DOHH2 (cell line): ENCODE measurements around the gene OGFOD2.

Experiments used
- H3F3A ChIP-seq: fragments of 200-600 bp; sonication (generic), shearing (Covaris generic); 2 replicates; pipeline ENCODE4 v1.6.0; 2016; ENCODE audit warnings: antibody characterized with exemption, mild to moderate bottlenecking; ENCODE audit not compliant: control insufficient read depth, insufficient read depth
- H3K27ac ChIP-seq: fragments of 200-600 bp; sonication (generic); 2 replicates; pipeline ENCODE4 v1.5.1; 2014; ENCODE audit warnings: low read depth, mild to moderate bottlenecking, low read length, moderate library complexity
- H3K27me3 ChIP-seq: fragments of 200-600 bp; sonication (generic); 2 replicates; pipeline ENCODE4 v1.6.1; 2014; ENCODE audit warnings: mild to moderate bottlenecking, low read length, mixed read lengths; ENCODE audit not compliant: control insufficient read depth
- H3K36me3 ChIP-seq: fragments of 200-600 bp; sonication (generic); 2 replicates; pipeline ENCODE4 v1.6.1; 2014; ENCODE audit warnings: mild to moderate bottlenecking, low read length, moderate library complexity, mixed read lengths; ENCODE audit not compliant: control insufficient read depth
- H3K4me1 ChIP-seq: fragments of 200-600 bp; sonication (generic); 2 replicates; pipeline ENCODE4 v1.6.1; 2014; ENCODE audit warnings: mild to moderate bottlenecking, low read length, mixed read lengths; ENCODE audit not compliant: control insufficient read depth
- H3K4me2 ChIP-seq: fragments of 200-600 bp; sonication (generic); 2 replicates; pipeline ENCODE4 v1.6.0; 2014; ENCODE audit warnings: mild to moderate bottlenecking, low read length, moderate library complexity
- H3K4me3 ChIP-seq: fragments of 200-600 bp; sonication (generic); 2 replicates; pipeline ENCODE4 v1.5.1; 2014; ENCODE audit warnings: mild to moderate bottlenecking, low read length, mixed read lengths
- H3K79me2 ChIP-seq: fragments of 200-600 bp; sonication (generic); 2 replicates; pipeline ENCODE4 v1.6.1; 2014; ENCODE audit warnings: mild to moderate bottlenecking, low read length, mixed read lengths; ENCODE audit not compliant: control insufficient read depth
- H3K9me2 ChIP-seq: fragments of 200-600 bp; sonication (generic); replicated peaks from 2 replicates; pipeline ENCODE4 v1.6.1; 2014; ENCODE audit warnings: mild to moderate bottlenecking, low read length, mixed read lengths; ENCODE audit not compliant: control insufficient read depth
- H3K9me3 ChIP-seq: fragments of 200-600 bp; sonication (generic); 2 replicates; pipeline ENCODE4 v1.6.1; 2014; ENCODE audit warnings: antibody characterized with exemption, low read length, mixed read lengths; ENCODE audit not compliant: control insufficient read depth, insufficient read depth
- H4K20me1 ChIP-seq: fragments of 200-600 bp; sonication (generic); 2 replicates; pipeline ENCODE4 v1.6.0; 2014; ENCODE audit warnings: low read depth, mild to moderate bottlenecking, antibody characterized with exemption, low read length, moderate library complexity; ENCODE audit not compliant: control insufficient read depth, insufficient read depth
- CTCF ChIP-seq: fragments of 200-600 bp; sonication (generic); IDR thresholded peaks from one replicate; pipeline ENCODE4 v1.5.1; 2014; ENCODE audit warnings: antibody characterized with exemption, mild to moderate bottlenecking, low read depth, low read length; ENCODE audit not compliant: poor library complexity, severe bottlenecking
- EZH2phosphoT487 ChIP-seq: fragments of 200-600 bp; sonication (generic); IDR thresholded peaks from 2 replicates; pipeline ENCODE4 v1.6.1; 2017; ENCODE audit warnings: borderline replicate concordance, mild to moderate bottlenecking, antibody characterized with exemption, low read length, moderate library complexity, mixed read lengths

OGFOD2 gene

GRCh38 chr12:122980183-122981035 lies 5.4 kb downstream of the OGFOD2 start, which contains the start of gene ARL6IP4:
TSS of gene ARL6IP4 (plus strand) at chr12:122980681. CDS start at chr12:122981140, 459 bp downstream.
- Histone ChIP-seq H3K36me3 (peaks cover 63% of the 10 kb centered on the region), H3K9me2 (no peaks in the 10 kb centered on the region), H3F3A (peaks cover 7% of the 10 kb centered on the region; the same call in 1 of the 2 replicates), H3K4me1 (peaks cover 51% of the 10 kb centered on the region), H3K4me3 (peak within 1 kb of the TSS; percentile 94), H3K79me2 (peaks cover 75% of the 10 kb centered on the region), H3K27me3 (no peaks in the 10 kb centered on the region), H3K27ac (peak within 1 kb of the TSS; percentile 72), H4K20me1 (peaks cover 9% of the 10 kb centered on the region; the same call in 1 of the 2 replicates), H3K9me3 (no peaks in the 10 kb centered on the region), H3K4me2 (peak within 1 kb of the TSS; percentile 83)
- TF ChIP-seq EZH2phosphoT487 (no peak), CTCF (no peak)

GRCh38 chr12:122981036-122981471 lies 6.0 kb downstream of the OGFOD2 start:
- H3K36me3 ChIP-seq = peaks cover 62% of the 10 kb centered on the region
- TF ChIP-seq CTCF (no peak), EZH2phosphoT487 (no peak)
- H3K27me3 ChIP-seq = no peaks in the 10 kb centered on the region
- H4K20me1 ChIP-seq = peaks cover 9% of the 10 kb centered on the region; the same call in 1 of the 2 replicates
- H3K9me3 ChIP-seq = no peaks in the 10 kb centered on the region
- peak overlapping the region; percentile 94 for H3K4me3 ChIP-seq
- no peaks in the 10 kb centered on the region for H3K9me2 ChIP-seq
- H3K27ac ChIP-seq = peak overlapping the region; percentile 72
- H3K4me1 ChIP-seq = peaks cover 48% of the 10 kb centered on the region
- H3K79me2 ChIP-seq = peaks cover 69% of the 10 kb centered on the region
- peak overlapping the region; percentile 83 for H3K4me2 ChIP-seq
- peaks cover 7% of the 10 kb centered on the region; the same call in 1 of the 2 replicates for H3F3A ChIP-seq

GRCh38 chr12:122981587-122982476 lies 6.8 kb downstream of the OGFOD2 start:
- peaks cover 40% of the 10 kb centered on the region for H3K4me1 ChIP-seq
- H3K27me3 ChIP-seq = no peaks in the 10 kb centered on the region
- peak overlapping the region; percentile 72 for H3K27ac ChIP-seq
- peaks cover 62% of the 10 kb centered on the region for H3K36me3 ChIP-seq
- no peaks in the 10 kb centered on the region for H3K9me2 ChIP-seq
- H3F3A ChIP-seq = peaks cover 7% of the 10 kb centered on the region; the same call in 1 of the 2 replicates
- no peaks in the 10 kb centered on the region for H3K9me3 ChIP-seq
- TF ChIP-seq CTCF (no peak), EZH2phosphoT487 (no peak)
- H3K79me2 ChIP-seq = peaks cover 61% of the 10 kb centered on the region
- H3K4me2 ChIP-seq = peak overlapping the region; percentile 83
- peak overlapping the region; percentile 94 for H3K4me3 ChIP-seq
- H4K20me1 ChIP-seq = peaks cover 9% of the 10 kb centered on the region; the same call in 1 of the 2 replicates
